ENCODE data around the gene ATIC. TPM values are rescaled to one million over a fixed set of nuclear protein-coding genes. Genes with fewer than 3 reads are reported as not detected.
A peak's percentile ranks its signal among the peaks of the same experiment; 100 is the strongest.

The ATIC gene
- total RNA-seq, 4 donors from 2014 or later, result 29.3 to 45.6 (median 38.9) TPM

- Histone ChIP-seq H3K4me3 (no peak overlapping the region), H3K4me1 (no peaks in the 10 kb centered on the region), H3K27me3 (no peaks in the 10 kb centered on the region), H3K27ac (peak overlapping the region in 1 of 4 donors; percentile 28), H3K9me3 (no peaks in the 10 kb centered on the region), H3K36me3 (peaks cover 21 to 83% of the 10 kb centered on the region in 2 donors)
- TF ChIP-seq POLR2A (IDR thresholded peaks at IDR 0.05) (no peak), POLR2AphosphoS5 (IDR thresholded peaks at IDR 0.05) (no peak), EP300 (IDR thresholded peaks at IDR 0.05) (no peak), CTCF (IDR thresholded peaks at IDR 0.05) (no peak)
- no peak for ATAC-seq
- WGBS, 2 donors (ENCODE audit: low coverage in 1 of 2), result 62 to 75% methylated on average over 2 to 6 of the region's 6 CpGs
Observed at GRCh38 chr2:215361876-215362561, 50.2 kb downstream of the ATIC start.

GRCh38 chr2:215362562-215362904 is 50.7 kb downstream of the ATIC start:
- TF ChIP-seq POLR2A (IDR thresholded peaks at IDR 0.05) (no peak), POLR2AphosphoS5 (IDR thresholded peaks at IDR 0.05) (no peak), CTCF (IDR thresholded peaks at IDR 0.05) (no peak), EP300 (IDR thresholded peaks at IDR 0.05) (no peak)
- WGBS, 2 donors (ENCODE audit: low coverage in 1 of 2), result 89 to 92% methylated on average over 4 to 6 of the region's 8 CpGs
- no peak overlapping the region for H3K4me3 ChIP-seq
- no peak for ATAC-seq
- peak overlapping the region in 1 of 4 donors; percentile 28 for H3K27ac ChIP-seq
- H3K9me3 ChIP-seq, result no peaks in the 10 kb centered on the region
- peaks cover 21 to 89% of the 10 kb centered on the region in 2 donors for H3K36me3 ChIP-seq
- H3K27me3 ChIP-seq, result no peaks in the 10 kb centered on the region
- no peaks in the 10 kb centered on the region for H3K4me1 ChIP-seq

GRCh38 chr2:215363039-215363438 is 51.2 kb downstream of the ATIC start:
- Histone ChIP-seq H3K4me1 (no peaks in the 10 kb centered on the region), H3K4me3 (no peak overlapping the region), H3K27ac (no peak overlapping the region), H3K36me3 (peaks cover 24 to 94% of the 10 kb centered on the region in 2 donors), H3K9me3 (no peaks in the 10 kb centered on the region), H3K27me3 (no peaks in the 10 kb centered on the region)
- 66 to 100% methylated on average over 1 to 2 of the region's 2 CpGs for WGBS, 2 donors (ENCODE audit: low coverage in 1 of 2)
- TF ChIP-seq EP300 (IDR thresholded peaks at IDR 0.05) (no peak), CTCF (IDR thresholded peaks at IDR 0.05) (no peak)
- ATAC-seq, result no peak

GRCh38 chr2:215363461-215364156 is 51.8 kb downstream of the ATIC start:
- Histone ChIP-seq H3K4me3 (no peak overlapping the region), H3K9me3 (no peaks in the 10 kb centered on the region), H3K4me1 (no peaks in the 10 kb centered on the region), H3K27me3 (no peaks in the 10 kb centered on the region), H3K36me3 (peaks cover 25 to 99% of the 10 kb centered on the region in 2 donors), H3K27ac (peak overlapping the region in 1 of 4 donors; percentile 30)
- ATAC-seq, result no peak
- 39 to 50% methylated on average over 2 of the region's 2 CpGs for WGBS, 2 donors (ENCODE audit: low coverage in 1 of 2)
- TF ChIP-seq EP300 (IDR thresholded peaks at IDR 0.05) (no peak), POLR2A (IDR thresholded peaks at IDR 0.05) (no peak), POLR2AphosphoS5 (IDR thresholded peaks at IDR 0.05) (no peak), CTCF (IDR thresholded peaks at IDR 0.05) (no peak)

All from gastroesophageal sphincter (tissue), 4 donors.